H9 (cell line): Measurements from ENCODE around the gene PIP5KL1. TPM values are rescaled to one million over a fixed set of nuclear protein-coding genes. Genes with fewer than 3 reads are reported as not detected.

Source experiments
- DNase-seq: peaks from one replicate; pipeline ENCODE4 v3.0.0-alpha.2; 2017
- H2AFZ ChIP-seq: one replicate; pipeline ENCODE4 v1.6.1; 2013; ENCODE audit warnings: mild to moderate bottlenecking, low read length, control low read depth, moderate library complexity
- H2AK5ac ChIP-seq: 2 replicates; pipeline ENCODE4 v1.6.1; 2013; ENCODE audit warnings: low read length, control low read depth, mixed read lengths; ENCODE audit not compliant: insufficient read length
- H2BK120ac ChIP-seq: one replicate; pipeline ENCODE4 v1.6.1; 2013; ENCODE audit warnings: low read depth, mild to moderate bottlenecking, low read length, control low read depth, inconsistent platforms; ENCODE audit not compliant: poor library complexity, severe bottlenecking
- H2BK12ac ChIP-seq: 2 replicates; pipeline ENCODE4 v1.6.1; 2013; ENCODE audit warnings: low read length, control low read depth, mixed read lengths, low read depth; ENCODE audit not compliant: insufficient read length
- H2BK15ac ChIP-seq: 2 replicates; pipeline ENCODE4 v1.6.1; 2013; ENCODE audit warnings: low read depth, low read length, control low read depth
- H2BK20ac ChIP-seq: one replicate; pipeline ENCODE4 v1.6.1; 2013; ENCODE audit warnings: low read depth, mild to moderate bottlenecking, low read length, control low read depth, inconsistent platforms; ENCODE audit not compliant: poor library complexity, severe bottlenecking
- H2BK5ac ChIP-seq: 2 replicates; pipeline ENCODE4 v1.6.1; 2013; ENCODE audit warnings: low read length, control low read depth, mixed read lengths; ENCODE audit not compliant: insufficient read length
- H3K14ac ChIP-seq: 2 replicates; pipeline ENCODE4 v1.6.1; 2013; ENCODE audit warnings: low read length, control low read depth; ENCODE audit not compliant: insufficient read depth
- H3K18ac ChIP-seq: 2 replicates; pipeline ENCODE4 v1.6.1; 2013; ENCODE audit warnings: low read depth, mild to moderate bottlenecking, mixed read lengths, low read length, control low read depth; ENCODE audit not compliant: insufficient read length
- H3K23ac ChIP-seq: 2 replicates; pipeline ENCODE4 v1.6.1; 2013; ENCODE audit warnings: low read length, control low read depth, mixed read lengths, low read depth; ENCODE audit not compliant: insufficient read length
- H3K23me2 ChIP-seq: 2 replicates; pipeline ENCODE4 v1.6.1; 2013; ENCODE audit warnings: low read depth, mild to moderate bottlenecking, mixed read lengths, low read length, control low read depth; ENCODE audit not compliant: insufficient read length, poor library complexity, severe bottlenecking
- H3K27ac ChIP-seq: 2 replicates; pipeline ENCODE4 v1.5.1; 2013; ENCODE audit warnings: low read length, control low read depth, mixed read lengths, low read depth; ENCODE audit not compliant: insufficient read length
- H3K27me3 ChIP-seq: 2 replicates; pipeline ENCODE4 v1.6.1; 2013; ENCODE audit warnings: low read length, control low read depth, inconsistent platforms; ENCODE audit not compliant: insufficient read depth
- H3K4ac ChIP-seq: 2 replicates; pipeline ENCODE4 v1.6.1; 2013; ENCODE audit warnings: low read depth, mild to moderate bottlenecking, control low read depth, inconsistent platforms, low read length, moderate library complexity
- H3K4me1 ChIP-seq: 2 replicates; pipeline ENCODE4 v1.6.1; 2013; ENCODE audit warnings: low read length, control low read depth, inconsistent platforms; ENCODE audit not compliant: insufficient read depth
- H3K4me2 ChIP-seq: 2 replicates; pipeline ENCODE4 v1.6.1; 2013; ENCODE audit warnings: low read length, control low read depth, mixed read lengths; ENCODE audit not compliant: insufficient read length, insufficient read depth
- H3K56ac ChIP-seq: 2 replicates; pipeline ENCODE4 v1.6.1; 2013; ENCODE audit warnings: low read depth, mild to moderate bottlenecking, mixed read lengths, low read length, control low read depth; ENCODE audit not compliant: insufficient read length
- H3K79me1 ChIP-seq: 2 replicates; pipeline ENCODE4 v1.6.1; 2013; ENCODE audit warnings: low read depth, mild to moderate bottlenecking, moderate library complexity, low read length, control low read depth, inconsistent platforms; ENCODE audit not compliant: insufficient read depth, poor library complexity, severe bottlenecking
- H3K79me2 ChIP-seq: 2 replicates; pipeline ENCODE4 v1.6.1; 2013; ENCODE audit warnings: low read length, control low read depth, inconsistent platforms; ENCODE audit not compliant: insufficient read depth
- H3K9ac ChIP-seq: 2 replicates; pipeline ENCODE4 v1.6.1; 2013; ENCODE audit warnings: low read length, control low read depth, mixed read lengths; ENCODE audit not compliant: insufficient read length; ENCODE audit errors: extremely low read depth
- H3K9me3 ChIP-seq: one replicate; pipeline ENCODE4 v1.6.1; 2013; ENCODE audit warnings: low read depth, low read length, inconsistent platforms; ENCODE audit not compliant: control insufficient read depth
- H3T11ph ChIP-seq: one replicate; pipeline ENCODE4 v1.6.1; 2013; ENCODE audit warnings: mild to moderate bottlenecking, low read length, control low read depth, inconsistent platforms
- H4K20me1 ChIP-seq: one replicate; pipeline ENCODE4 v1.6.1; 2013; ENCODE audit not compliant: control insufficient read depth, insufficient read length, insufficient read depth
- H4K5ac ChIP-seq: 2 replicates; pipeline ENCODE4 v1.6.1; 2013; ENCODE audit warnings: low read depth, mild to moderate bottlenecking, mixed read lengths, low read length, control low read depth; ENCODE audit not compliant: insufficient read length
- H4K8ac ChIP-seq: replicated peaks from 2 replicates; pipeline ENCODE4 v1.6.1; 2013; ENCODE audit warnings: low read length, control low read depth, mixed read lengths, low read depth; ENCODE audit not compliant: insufficient read length
- H4K91ac ChIP-seq: 2 replicates; pipeline ENCODE4 v1.6.1; 2013; ENCODE audit warnings: low read depth, mild to moderate bottlenecking, moderate library complexity, mixed read lengths, low read length, control low read depth; ENCODE audit not compliant: insufficient read length
- H3K27ac Mint-ChIP-seq, 3 experiments: 2 replicates in 2 of 3; 3 replicates in 1 of 3; pipeline ENCODE4 v1.8.0; 2020 to 2021; ENCODE audit warnings: mixed read lengths in 3 of 3, mild to moderate bottlenecking in 1 of 3, moderate library complexity in 1 of 3
- H3K27me3 Mint-ChIP-seq: 2 replicates; pipeline ENCODE4 v1.8.0; 2021; ENCODE audit warnings: low read depth, mild to moderate bottlenecking, moderate library complexity, mixed read lengths
- H3K36me3 Mint-ChIP-seq, 3 experiments: 2 replicates in 2 of 3; 3 replicates in 1 of 3; pipeline ENCODE4 v1.8.0; 2020 to 2021; ENCODE audit warnings: low read depth in 3 of 3, mixed read lengths in 3 of 3; ENCODE audit not compliant: insufficient read depth in 1 of 3
- H3K4me1 Mint-ChIP-seq, 2 experiments: 2 replicates each; pipeline ENCODE4 v1.8.0; 2020; ENCODE audit warnings: mixed read lengths in 2 of 2
- H3K4me3 Mint-ChIP-seq, 2 experiments: 2 replicates in 1 of 2; 3 replicates in 1 of 2; pipeline ENCODE4 v1.8.0; 2020 to 2021; ENCODE audit warnings: mild to moderate bottlenecking in 2 of 2, mixed read lengths in 2 of 2, moderate library complexity in 1 of 2
- H3K9me3 Mint-ChIP-seq, 2 experiments: 2 replicates in 1 of 2; 3 replicates in 1 of 2; pipeline ENCODE4 v1.8.0; 2020; ENCODE audit warnings: mild to moderate bottlenecking in 2 of 2, mixed read lengths in 2 of 2, moderate library complexity in 1 of 2
- WGBS: extraction: QIAGEN DNeasy Blood & Tissue Kit; methylation state at CpG from one replicate; pipeline ENCODE4 v1.1.7; 2013; ENCODE audit warnings: missing lambda C conversion rate, low lambda C conversion rate, mixed read lengths; ENCODE audit not compliant: insufficient read length; ENCODE audit errors: extremely low coverage; 5-methylcytosine and 5-hydroxymethylcytosine counted together
- total RNA-seq: library from RNA; stranded (reverse); gene quantifications from 2 replicates; pipeline ENCODE4 v1.2.1, GENCODE V29; 2021
- TF ChIP-seq, protein P1 (sequence below): fragments of 200-600 bp; sonication (generic); conservative IDR thresholded peaks from 3 replicates; pipeline ENCODE4 v1.8.0; 2021; ENCODE audit warnings: antibody characterized with exemption, mild to moderate bottlenecking

The PIP5KL1 gene
- total RNA-seq, 1 experiment from 2014 or later = 11.6 TPM

DNA sequence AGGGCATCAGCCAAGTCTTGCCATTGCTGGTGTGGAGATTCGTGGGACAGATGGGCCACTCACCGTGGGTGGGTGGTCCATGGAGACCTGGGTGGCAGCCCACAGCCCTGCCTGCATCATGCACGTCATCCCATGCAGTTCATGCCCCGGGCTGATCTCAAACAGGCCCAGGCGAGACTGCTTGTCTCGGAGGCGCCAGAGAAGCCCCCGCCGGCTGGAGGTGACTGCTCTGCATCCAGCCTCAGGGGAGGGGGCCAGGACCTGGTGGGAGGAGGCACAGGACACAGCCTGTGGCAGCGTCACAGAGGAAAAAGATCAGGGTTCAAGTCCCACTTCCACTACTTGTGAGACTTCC is 975 bp downstream of the PIP5KL1 start:
- H2BK20ac ChIP-seq = no peak overlapping the region
- TF ChIP-seq, protein P1, sequence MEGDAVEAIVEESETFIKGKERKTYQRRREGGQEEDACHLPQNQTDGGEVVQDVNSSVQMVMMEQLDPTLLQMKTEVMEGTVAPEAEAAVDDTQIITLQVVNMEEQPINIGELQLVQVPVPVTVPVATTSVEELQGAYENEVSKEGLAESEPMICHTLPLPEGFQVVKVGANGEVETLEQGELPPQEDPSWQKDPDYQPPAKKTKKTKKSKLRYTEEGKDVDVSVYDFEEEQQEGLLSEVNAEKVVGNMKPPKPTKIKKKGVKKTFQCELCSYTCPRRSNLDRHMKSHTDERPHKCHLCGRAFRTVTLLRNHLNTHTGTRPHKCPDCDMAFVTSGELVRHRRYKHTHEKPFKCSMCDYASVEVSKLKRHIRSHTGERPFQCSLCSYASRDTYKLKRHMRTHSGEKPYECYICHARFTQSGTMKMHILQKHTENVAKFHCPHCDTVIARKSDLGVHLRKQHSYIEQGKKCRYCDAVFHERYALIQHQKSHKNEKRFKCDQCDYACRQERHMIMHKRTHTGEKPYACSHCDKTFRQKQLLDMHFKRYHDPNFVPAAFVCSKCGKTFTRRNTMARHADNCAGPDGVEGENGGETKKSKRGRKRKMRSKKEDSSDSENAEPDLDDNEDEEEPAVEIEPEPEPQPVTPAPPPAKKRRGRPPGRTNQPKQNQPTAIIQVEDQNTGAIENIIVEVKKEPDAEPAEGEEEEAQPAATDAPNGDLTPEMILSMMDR = no peak
- no peak for DNase-seq
- no peaks in the 10 kb centered on the region; a peak in 1 of 5 replicates for H3K9me3 Mint-ChIP-seq
- no peak overlapping the region for H2BK120ac ChIP-seq
- no CpG with 5 or more reads among the region's 10 CpGs for whole genome bisulfite sequencing
- no peak overlapping the region; a peak in 1 of 7 replicates for H3K27ac Mint-ChIP-seq
- no peaks in the 10 kb centered on the region for H3K79me2 ChIP-seq
- no peak overlapping the region for H3T11ph ChIP-seq
- no peak overlapping the region for H2BK5ac ChIP-seq
- no peak overlapping the region for H3K9ac ChIP-seq
- H3K4me1 Mint-ChIP-seq = peaks cover 26 to 39% of the 10 kb centered on the region in 2 experiments
- no peak overlapping the region for H3K56ac ChIP-seq
- H2AK5ac ChIP-seq = no peak overlapping the region
- H3K27ac ChIP-seq = no peak overlapping the region
- no peak overlapping the region for H2AFZ ChIP-seq
- no peaks in the 10 kb centered on the region for H3K27me3 ChIP-seq
- H3K9me3 ChIP-seq = no peaks in the 10 kb centered on the region
- H4K91ac ChIP-seq = no peak overlapping the region
- peaks cover 16% of the 10 kb centered on the region for H3K23me2 ChIP-seq
- no peaks in the 10 kb centered on the region for H3K79me1 ChIP-seq
- H3K4ac ChIP-seq = no peak overlapping the region
- H3K23ac ChIP-seq = no peak overlapping the region
- H4K20me1 ChIP-seq = no peaks in the 10 kb centered on the region
- peak overlapping the region; percentile 31 for H3K4me2 ChIP-seq
- peak overlapping the region; percentile 62 to 80 for H3K4me3 Mint-ChIP-seq
- no peak overlapping the region for H3K18ac ChIP-seq
- peaks cover 30% of the 10 kb centered on the region for H3K27me3 Mint-ChIP-seq
- H3K4me1 ChIP-seq = peaks cover 2% of the 10 kb centered on the region; the same call in 1 of the 2 replicates
- H2BK12ac ChIP-seq = no peak overlapping the region
- H3K14ac ChIP-seq = no peak overlapping the region
- H4K5ac ChIP-seq = no peak overlapping the region
- no peak overlapping the region for H4K8ac ChIP-seq
- H2BK15ac ChIP-seq = no peak overlapping the region
- H3K36me3 Mint-ChIP-seq = peaks cover 2 to 9% (median 5%) of the 10 kb centered on the region in 3 experiments; a peak in 5 of 7 replicates
